Measurements from ENCODE around the gene ST3GAL3.

GRCh38 chr1:43971336-43971980 lies 264.1 kb downstream of the ST3GAL3 start:
- TF ChIP-seq EZH2 (IDR thresholded peaks at IDR 0.05; ENCODE audit: borderline replicate concordance, low read depth, low read length, severe bottlenecking) (no peak), POLR2AphosphoS5 (IDR thresholded peaks at IDR 0.05; ENCODE audit: insufficient read depth, low read depth, low read length) (no peak), CTCF (IDR thresholded peaks at IDR 0.05; ENCODE audit: extremely low read depth in 1 of 2, insufficient read depth in 1 of 2, low read depth in 1 of 2, low read length in 2 of 2) (no peak), POLR2A (IDR thresholded peaks at IDR 0.05; ENCODE audit: low read depth, low read length) (no peak), MAX (IDR thresholded peaks at IDR 0.05; ENCODE audit: insufficient read depth, insufficient read length) (no peak)
